ENCODE data around the gene SLC9A5. TPM values are rescaled to one million over a fixed set of nuclear protein-coding genes. Genes with fewer than 3 reads are reported as not detected.

The SLC9A5 gene
- total and polyA plus RNA-seq, 2 experiments from 2014 or later = 4.5 to 5.4 TPM

GRCh38 chr16:67294171-67294757 lies 45.5 kb downstream of the SLC9A5 start (continued):
- TF ChIP-seq ZNF462 (CRISPR knock-in tag; IDR thresholded peaks at IDR 0.05) = no peak

- H3K27ac ChIP-seq (ENCODE audit: low read depth) = no peak overlapping the region
- Mint-ChIP-seq H3K4me3 (no peak overlapping the region), H3K27ac (no peak overlapping the region), H3K4me1 (peaks cover 6% of the 10 kb centered on the region), H3K36me3 (ENCODE audit: low read depth) (no peaks in the 10 kb centered on the region; the same call in 2 of the 3 replicates), H3K27me3 (ENCODE audit: insufficient read depth, low read depth, poor library complexity) (peaks cover 7% of the 10 kb centered on the region), H3K9me3 (no peaks in the 10 kb centered on the region)
- no peaks in the 10 kb centered on the region for H3K9me2 ChIP-seq (ENCODE audit: insufficient read depth)
- DNase-seq (ENCODE audit: low spot score) = no peak
- TF ChIP-seq EZH2phosphoT487 (IDR thresholded peaks at IDR 0.05; ENCODE audit: unreplicated experiment) (no peak), ZNF114 (CRISPR knock-in tag; IDR thresholded peaks at IDR 0.05) (no peak), ETS1 (IDR thresholded peaks at IDR 0.05) (no peak), ZNF462 (CRISPR knock-in tag; IDR thresholded peaks at IDR 0.05) (no peak), CTCF (conservative IDR thresholded peaks at IDR 0.05; ENCODE audit: low read depth in 2 of 2) (no peak), CREB1 (CRISPR knock-in tag; IDR thresholded peaks at IDR 0.05; ENCODE audit: low read depth) (no peak)
- peak; percentile 58 for ATAC-seq
- no peaks in the 10 kb centered on the region for H3K79me2 ChIP-seq (replicated peaks; ENCODE audit: insufficient read depth)
- no peak overlapping the region for H3K4me3 ChIP-seq
- H3K4me1 ChIP-seq (ENCODE audit: insufficient read depth) = no peaks in the 10 kb centered on the region
- H3K27me3 ChIP-seq (ENCODE audit: insufficient read depth) = no peaks in the 10 kb centered on the region
- no peaks in the 10 kb centered on the region for H3K36me3 ChIP-seq (ENCODE audit: insufficient read depth)
- H3K4me2 ChIP-seq = no peak overlapping the region
- no peaks in the 10 kb centered on the region for H3F3A ChIP-seq (replicated peaks; ENCODE audit: low read depth)
- H4K20me1 ChIP-seq (replicated peaks; ENCODE audit: insufficient read depth) = no peaks in the 10 kb centered on the region
- H2AFZ ChIP-seq = no peak overlapping the region
Measured at GRCh38 chr16:67294938-67295361, 46.2 kb downstream of the SLC9A5 start.
